KMS-11 (cell line): ENCODE data around the gene PDE4D.

ENCODE experiments used
- H2AFZ ChIP-seq: fragments of 200-600 bp; sonication (generic); 2 replicates; pipeline ENCODE4 v1.6.1; 2016; ENCODE audit warnings: antibody characterized with exemption, mixed run types, low read depth
- H3K27ac ChIP-seq: fragments of 200-600 bp; sonication (generic); 2 replicates; pipeline ENCODE4 v1.6.1; 2016; ENCODE audit warnings: mild to moderate bottlenecking, mixed run types
- H3K27me3 ChIP-seq: fragments of 200-600 bp; sonication (generic); 2 replicates; pipeline ENCODE4 v1.6.1; 2017; ENCODE audit warnings: mild to moderate bottlenecking, low read depth, mixed run types, moderate library complexity; ENCODE audit not compliant: insufficient read depth
- H3K36me3 ChIP-seq: fragments of 200-600 bp; sonication (generic); 2 replicates; pipeline ENCODE4 v1.6.1; 2017; ENCODE audit warnings: mild to moderate bottlenecking, mixed run types; ENCODE audit not compliant: insufficient read depth
- H3K4me1 ChIP-seq: fragments of 200-600 bp; sonication (generic); 2 replicates; pipeline ENCODE4 v1.6.1; 2016; ENCODE audit warnings: mild to moderate bottlenecking, low read depth, mixed run types; ENCODE audit not compliant: poor library complexity, severe bottlenecking
- H3K4me2 ChIP-seq: fragments of 200-600 bp; sonication (generic); 2 replicates; pipeline ENCODE4 v1.7.0; 2016; ENCODE audit warnings: mild to moderate bottlenecking, mixed run types
- H3K4me3 ChIP-seq: fragments of 200-600 bp; sonication (generic); IDR thresholded peaks from 2 replicates; pipeline ENCODE4 v1.6.1; 2017; ENCODE audit warnings: low read depth, low read length, mixed read lengths; ENCODE audit not compliant: insufficient read depth
- H3K79me2 ChIP-seq: fragments of 200-600 bp; sonication (generic); 2 replicates; pipeline ENCODE4 v1.6.1; 2016; ENCODE audit warnings: low read depth, mixed run types; ENCODE audit not compliant: insufficient read depth
- H3K9ac ChIP-seq: fragments of 200-600 bp; sonication (generic); 2 replicates; pipeline ENCODE4 v1.6.1; 2016; ENCODE audit warnings: mild to moderate bottlenecking, mixed run types
- H4K20me1 ChIP-seq: fragments of 200-600 bp; sonication (generic); 2 replicates; pipeline ENCODE4 v1.6.1; 2016; ENCODE audit warnings: mild to moderate bottlenecking, mixed run types; ENCODE audit not compliant: insufficient read depth
- TF ChIP-seq, protein P1 (sequence below): fragments of 200-600 bp; sonication (generic); conservative IDR thresholded peaks from 2 replicates; pipeline ENCODE4 v1.6.1; 2017; ENCODE audit warnings: low read depth, mild to moderate bottlenecking, antibody characterized with exemption, low read length, moderate library complexity, mixed read lengths

PDE4D gene

DNA sequence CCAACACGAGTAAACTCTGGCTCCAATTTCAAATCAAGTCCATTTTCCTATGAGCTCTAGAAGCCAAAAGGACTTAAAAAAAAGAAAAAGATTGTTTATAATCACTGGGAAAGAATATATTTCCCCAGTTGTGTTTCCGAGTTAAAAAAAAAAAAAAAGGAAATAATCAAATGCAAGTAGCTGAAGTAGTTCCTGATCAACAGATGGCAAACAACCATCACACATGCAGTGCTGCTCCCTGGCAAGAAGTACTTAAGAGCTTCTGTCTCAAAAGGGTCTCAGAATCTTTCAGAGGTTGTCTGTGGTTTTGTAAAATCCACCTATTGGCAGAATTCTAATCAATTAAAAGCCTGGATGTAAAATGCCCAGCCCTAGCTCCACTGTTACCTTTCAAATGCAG, 922.8 kb downstream of the PDE4D start:
- Histone ChIP-seq H3K4me3 (no peak overlapping the region), H3K27me3 (no peaks in the 10 kb centered on the region), H3K79me2 (no peaks in the 10 kb centered on the region), H3K4me2 (no peak overlapping the region), H3K27ac (no peak overlapping the region), H2AFZ (no peak overlapping the region), H3K36me3 (peaks cover 12% of the 10 kb centered on the region; the same call in 1 of the 2 replicates), H3K4me1 (no peaks in the 10 kb centered on the region), H3K9ac (no peak overlapping the region), H4K20me1 (no peaks in the 10 kb centered on the region)
- TF ChIP-seq, protein P1, sequence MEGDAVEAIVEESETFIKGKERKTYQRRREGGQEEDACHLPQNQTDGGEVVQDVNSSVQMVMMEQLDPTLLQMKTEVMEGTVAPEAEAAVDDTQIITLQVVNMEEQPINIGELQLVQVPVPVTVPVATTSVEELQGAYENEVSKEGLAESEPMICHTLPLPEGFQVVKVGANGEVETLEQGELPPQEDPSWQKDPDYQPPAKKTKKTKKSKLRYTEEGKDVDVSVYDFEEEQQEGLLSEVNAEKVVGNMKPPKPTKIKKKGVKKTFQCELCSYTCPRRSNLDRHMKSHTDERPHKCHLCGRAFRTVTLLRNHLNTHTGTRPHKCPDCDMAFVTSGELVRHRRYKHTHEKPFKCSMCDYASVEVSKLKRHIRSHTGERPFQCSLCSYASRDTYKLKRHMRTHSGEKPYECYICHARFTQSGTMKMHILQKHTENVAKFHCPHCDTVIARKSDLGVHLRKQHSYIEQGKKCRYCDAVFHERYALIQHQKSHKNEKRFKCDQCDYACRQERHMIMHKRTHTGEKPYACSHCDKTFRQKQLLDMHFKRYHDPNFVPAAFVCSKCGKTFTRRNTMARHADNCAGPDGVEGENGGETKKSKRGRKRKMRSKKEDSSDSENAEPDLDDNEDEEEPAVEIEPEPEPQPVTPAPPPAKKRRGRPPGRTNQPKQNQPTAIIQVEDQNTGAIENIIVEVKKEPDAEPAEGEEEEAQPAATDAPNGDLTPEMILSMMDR, result no peak

GRCh38 chr5:58969795-58970194, 923.7 kb downstream of the PDE4D start:
- TF ChIP-seq, protein P1, result no peak
- Histone ChIP-seq H2AFZ (no peak overlapping the region), H3K4me1 (no peaks in the 10 kb centered on the region), H3K27me3 (no peaks in the 10 kb centered on the region), H3K27ac (no peak overlapping the region), H3K4me3 (no peak overlapping the region), H3K4me2 (no peak overlapping the region), H3K79me2 (no peaks in the 10 kb centered on the region), H3K36me3 (peaks cover 4% of the 10 kb centered on the region; the same call in 1 of the 2 replicates), H3K9ac (no peak overlapping the region), H4K20me1 (no peaks in the 10 kb centered on the region)

DNA sequence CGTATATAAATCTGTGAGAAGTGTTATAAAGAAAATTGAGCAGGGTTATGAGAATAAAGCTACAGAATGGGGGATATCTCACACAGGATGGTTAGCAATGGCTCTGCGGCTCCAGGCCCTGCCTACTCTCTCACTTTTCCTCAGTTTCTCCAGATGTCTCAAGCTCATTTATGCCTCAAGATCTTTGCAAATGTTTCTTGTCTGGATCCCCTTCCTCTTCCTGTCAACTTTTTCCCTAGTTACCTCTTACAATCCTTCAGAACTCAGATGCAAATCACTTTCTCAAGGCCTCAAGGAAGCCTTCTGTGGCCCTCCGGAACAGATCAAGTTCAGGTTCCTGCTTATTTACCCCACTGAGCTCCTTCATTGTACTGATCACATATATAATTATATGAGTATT, 924.3 kb downstream of the PDE4D start:
- no peak overlapping the region for H3K9ac ChIP-seq
- no peak overlapping the region for H2AFZ ChIP-seq
- no peak overlapping the region for H3K27ac ChIP-seq
- TF ChIP-seq, protein P1, result no peak
- no peaks in the 10 kb centered on the region; the same call in 1 of the 2 replicates for H3K36me3 ChIP-seq
- no peaks in the 10 kb centered on the region for H3K27me3 ChIP-seq
- no peaks in the 10 kb centered on the region for H3K4me1 ChIP-seq
- no peak overlapping the region for H3K4me3 ChIP-seq
- H3K79me2 ChIP-seq, result no peaks in the 10 kb centered on the region
- no peaks in the 10 kb centered on the region for H4K20me1 ChIP-seq
- H3K4me2 ChIP-seq, result no peak overlapping the region

DNA sequence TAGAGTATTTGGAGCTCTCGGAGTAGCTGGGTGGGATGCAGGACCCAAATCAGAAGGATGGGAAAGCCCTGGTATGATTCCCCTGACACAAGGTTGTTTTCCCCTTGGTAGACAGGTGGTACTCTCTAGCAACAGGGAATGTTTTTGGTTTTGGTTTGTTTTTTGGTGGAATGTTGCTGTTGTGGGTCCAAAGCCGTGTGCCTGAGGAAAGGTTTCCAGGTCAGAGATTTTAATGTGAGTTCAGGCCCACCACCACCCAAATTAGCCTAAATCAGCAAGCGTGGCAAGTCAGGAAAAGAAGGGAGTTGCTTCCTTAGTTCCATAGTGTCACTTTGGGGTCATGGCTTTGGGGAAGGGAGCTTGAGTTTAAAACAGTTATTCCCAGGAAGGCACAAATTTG, 925.2 kb downstream of the PDE4D start:
- Histone ChIP-seq H3K4me3 (no peak overlapping the region), H2AFZ (no peak overlapping the region), H3K79me2 (no peaks in the 10 kb centered on the region), H3K36me3 (no peaks in the 10 kb centered on the region), H4K20me1 (no peaks in the 10 kb centered on the region), H3K27me3 (no peaks in the 10 kb centered on the region), H3K9ac (no peak overlapping the region), H3K4me2 (no peak overlapping the region), H3K4me1 (no peaks in the 10 kb centered on the region), H3K27ac (no peak overlapping the region)
- TF ChIP-seq, protein P1, result no peak
